GM23338 (cell line): ENCODE data around the gene FBXO41. TPM values are rescaled to one million over a fixed set of nuclear protein-coding genes. Genes with fewer than 3 reads are reported as not detected.
A peak's percentile ranks its signal among the peaks of the same experiment; 100 is the strongest.

Experiments
- ATAC-seq: fragments of 200-7000 bp; cut with Tn5 transposase; 3 replicates; pipeline ENCODE4 v1.9.1; 2020
- DNase-seq: peaks from one replicate; pipeline ENCODE4 v3.0.0-alpha.2; 2015; ENCODE audit warnings: low spot score
- H2AFZ ChIP-seq: fragments of 200-600 bp; sonication (generic); 2 replicates; pipeline ENCODE4 v1.8.0; 2016; ENCODE audit warnings: antibody characterized with exemption, mild to moderate bottlenecking, moderate library complexity
- H3F3A ChIP-seq: fragments of 200-600 bp; sonication (generic); replicated peaks from 2 replicates; pipeline ENCODE4 v1.8.0; 2017; ENCODE audit warnings: antibody characterized with exemption, mixed run types, low read depth
- H3K27ac ChIP-seq: fragments of 200-600 bp; sonication (generic); 2 replicates; pipeline ENCODE4 v1.6.1; 2016; ENCODE audit warnings: low read depth
- H3K27me3 ChIP-seq: fragments of 200-600 bp; sonication (generic); 2 replicates; pipeline ENCODE4 v1.8.0; 2016; ENCODE audit warnings: mild to moderate bottlenecking, mixed run types, moderate library complexity; ENCODE audit not compliant: insufficient read depth
- H3K36me3 ChIP-seq: fragments of 200-600 bp; sonication (generic); 2 replicates; pipeline ENCODE4 v1.8.0; 2016; ENCODE audit warnings: mild to moderate bottlenecking; ENCODE audit not compliant: insufficient read depth
- H3K4me1 ChIP-seq: fragments of 200-600 bp; sonication (generic); 2 replicates; pipeline ENCODE4 v1.8.0; 2016; ENCODE audit warnings: mild to moderate bottlenecking, moderate library complexity; ENCODE audit not compliant: insufficient read depth
- H3K4me2 ChIP-seq: fragments of 200-600 bp; sonication (generic); 2 replicates; pipeline ENCODE4 v1.7.1; 2017; ENCODE audit warnings: mixed run types
- H3K4me3 ChIP-seq: fragments of 200-600 bp; sonication (generic); 2 replicates; pipeline ENCODE4 v1.6.1; 2016; ENCODE audit warnings: mixed run types
- H3K79me2 ChIP-seq: fragments of 200-600 bp; sonication (generic); replicated peaks from 2 replicates; pipeline ENCODE4 v1.8.0; 2017; ENCODE audit warnings: mild to moderate bottlenecking; ENCODE audit not compliant: insufficient read depth
- H3K9me2 ChIP-seq: fragments of 200-600 bp; sonication (generic); 2 replicates; pipeline ENCODE4 v1.8.0; 2017; ENCODE audit not compliant: insufficient read depth
- H4K20me1 ChIP-seq: fragments of 200-600 bp; sonication (generic); replicated peaks from 2 replicates; pipeline ENCODE4 v1.8.0; 2017; ENCODE audit warnings: mild to moderate bottlenecking; ENCODE audit not compliant: insufficient read depth
- H3K27ac Mint-ChIP-seq: 2 replicates; pipeline ENCODE4 v1.8.0; 2020; ENCODE audit warnings: inconsistent platforms, mild to moderate bottlenecking, moderate library complexity, mixed read lengths
- H3K27me3 Mint-ChIP-seq: 3 replicates; pipeline ENCODE4 v1.8.0; 2022; ENCODE audit warnings: low read depth, mild to moderate bottlenecking, moderate library complexity, mixed read lengths, inconsistent platforms; ENCODE audit not compliant: insufficient read depth, poor library complexity
- H3K36me3 Mint-ChIP-seq: 3 replicates; pipeline ENCODE4 v1.8.0; 2021; ENCODE audit warnings: low read depth, mild to moderate bottlenecking, inconsistent platforms, moderate library complexity, mixed read lengths
- H3K4me1 Mint-ChIP-seq: 3 replicates; pipeline ENCODE4 v1.8.0; 2020; ENCODE audit warnings: mild to moderate bottlenecking, inconsistent platforms, mixed read lengths
- H3K4me3 Mint-ChIP-seq: 3 replicates; pipeline ENCODE4 v1.8.0; 2021; ENCODE audit warnings: moderate library complexity, mild to moderate bottlenecking, inconsistent platforms, mixed read lengths
- H3K9me3 Mint-ChIP-seq: 3 replicates; pipeline ENCODE4 v1.8.0; 2020; ENCODE audit warnings: moderate library complexity, mild to moderate bottlenecking, inconsistent platforms, mixed read lengths
- CREB1 ChIP-seq: fragments of 250-450 bp; sonication (Bioruptor Pico); IDR thresholded peaks from 2 replicates; pipeline ENCODE4 v1.5.0; 2020; ENCODE audit warnings: low read depth, mild to moderate bottlenecking, moderate library complexity
- EZH2phosphoT487 ChIP-seq: fragments of 200-600 bp; sonication (generic); IDR thresholded peaks from one replicate; pipeline ENCODE4 v1.8.1; 2018; ENCODE audit warnings: antibody characterized with exemption; ENCODE audit not compliant: unreplicated experiment
- POLR2AphosphoS5 ChIP-seq: IDR thresholded peaks from 2 replicates; pipeline ENCODE4 v1.6.1; 2016; ENCODE audit warnings: antibody characterized with exemption, low read depth
- ZNF462 ChIP-seq: fragments of 250-450 bp; sonication (Bioruptor Pico); IDR thresholded peaks from 2 replicates; pipeline ENCODE4 v1.5.0; 2020; ENCODE audit warnings: mild to moderate bottlenecking, moderate library complexity
- polyA plus RNA-seq: library from polyadenylated mRNA; unstranded; fragments of >200 nt; fragmentation: Nextera tagmentation; extraction: Ambion mirVana; gene quantifications from 2 replicates; pipeline ENCODE4 v1.2.1, GENCODE V29; 2016
- total RNA-seq: library from RNA; depleted of rRNA; stranded (reverse); fragments of >200 nt; shearing (Covaris generic); gene quantifications from 2 replicates; pipeline ENCODE4 v1.2.3, GENCODE V29; 2014

Gene FBXO41
- total and polyA plus RNA-seq, 2 experiments from 2014 or later, result 3.5 to 13.8 TPM

- peaks cover 3% of the 10 kb centered on the region; the same call in 1 of the 3 replicates for H3K36me3 Mint-ChIP-seq
- Histone ChIP-seq H3K4me2 (peak within 1 kb of the TSS; percentile 79), H3K27me3 (no peaks in the 10 kb centered on the region), H3K9me2 (no peaks in the 10 kb centered on the region), H3K36me3 (no peaks in the 10 kb centered on the region), H3K79me2 (peaks cover 40% of the 10 kb centered on the region), H3K4me1 (peaks cover 11% of the 10 kb centered on the region), H3F3A (no peaks in the 10 kb centered on the region), H3K27ac (0 out of 2 replicates have a peak within 1 kb of the TSS, but pooled peaks have one; percentile 48), H3K4me3 (peak within 1 kb of the TSS; percentile 83), H4K20me1 (peaks cover 10% of the 10 kb centered on the region), H2AFZ (peak within 1 kb of the TSS; percentile 98)
- H3K9me3 Mint-ChIP-seq, result no peaks in the 10 kb centered on the region
- H3K27me3 Mint-ChIP-seq, result peaks cover 5% of the 10 kb centered on the region
- H3K27ac Mint-ChIP-seq, result peak within 1 kb of the TSS; percentile 87
- TF ChIP-seq POLR2AphosphoS5 (peak; percentile 95), CREB1 (CRISPR knock-in tag) (no peak), ZNF462 (CRISPR knock-in tag) (no peak), EZH2phosphoT487 (no peak)
- DNase-seq (peak; percentile 94), ATAC-seq (peak; percentile 86)
- peak within 1 kb of the TSS; percentile 91 for H3K4me3 Mint-ChIP-seq
- peaks cover 28% of the 10 kb centered on the region for H3K4me1 Mint-ChIP-seq
Measured at GRCh38 chr2:73214120-73215035, 69.9 kb downstream of the FBXO41 start, which contains the start of gene SMYD5. Gene SMYD5 (plus strand): TSS chr2:73214245. CDS start chr2:73214267, 22 bp downstream.
